CD4-positive, alpha-beta memory T cell (primary cell): ENCODE results near the gene MAGI2. TPM values are rescaled to one million over a fixed set of nuclear protein-coding genes. Genes with fewer than 3 reads are reported as not detected.
A peak's percentile ranks its signal among the peaks of the same experiment; 100 is the strongest.

ENCODE experiments used
- CTCF ChIA-PET: fragments of 350-600 bp; sonication (Branson Sonifier 250); formaldehyde crosslinking; loops from one replicate; lab custom pipeline; 2021; ENCODE audit warnings: inconsistent platforms; ENCODE audit not compliant: partially characterized antibody; lab: Charles Lee
- POLR2A ChIA-PET: fragments of 350-600 bp; sonication (Branson Sonifier 250); formaldehyde crosslinking; loops from one replicate; lab custom pipeline; 2021; ENCODE audit not compliant: partially characterized antibody; lab: Charles Lee
- DNase-seq, 5 donors: peaks; one replicate each; pipeline versions ENCODE4 v3.0.0 to v3.0.0-alpha.2; 2020 to 2022; ENCODE audit warnings: mixed read lengths in 1 of 5
- H3K27ac ChIP-seq: one replicate; pipeline ENCODE4 v1.7.0; 2013; ENCODE audit warnings: low read depth, low read length
- H3K27me3 ChIP-seq: 2 replicates; pipeline ENCODE4 v1.7.0; 2013; ENCODE audit warnings: mild to moderate bottlenecking, low read length, moderate library complexity; ENCODE audit not compliant: insufficient read depth
- H3K36me3 ChIP-seq: 2 replicates; pipeline ENCODE4 v1.7.0; 2013; ENCODE audit warnings: mild to moderate bottlenecking, low read length, moderate library complexity; ENCODE audit not compliant: insufficient read depth
- H3K4me1 ChIP-seq: 2 replicates; pipeline ENCODE4 v1.7.0; 2013; ENCODE audit warnings: mild to moderate bottlenecking, low read length, moderate library complexity; ENCODE audit not compliant: insufficient read depth
- H3K4me3 ChIP-seq, 2 donors: one replicate each; pipeline ENCODE4 v1.7.0; 2013; ENCODE audit warnings: low read length in 2 of 2, mild to moderate bottlenecking in 1 of 2
- H3K9me3 ChIP-seq, 2 donors: one replicate each; pipeline ENCODE4 v1.7.0; 2013; ENCODE audit warnings: low read length in 2 of 2, control low read depth in 1 of 2; ENCODE audit not compliant: control insufficient read depth in 1 of 2
- H3K27ac Mint-ChIP-seq, 7 donors: one replicate each; pipeline ENCODE4 v1.8.0; 2020 to 2021; ENCODE audit warnings: mixed read lengths in 7 of 7, mild to moderate bottlenecking in 6 of 7, inconsistent platforms in 3 of 7, moderate library complexity in 3 of 7
- H3K27me3 Mint-ChIP-seq, 2 donors: one replicate each; pipeline ENCODE4 v1.8.0; 2020 to 2021; ENCODE audit warnings: mixed read lengths in 2 of 2
- H3K36me3 Mint-ChIP-seq, 2 donors: one replicate each; pipeline ENCODE4 v1.8.0; 2020 to 2021; ENCODE audit warnings: mixed read lengths in 2 of 2, inconsistent platforms in 1 of 2, mild to moderate bottlenecking in 1 of 2
- H3K4me1 Mint-ChIP-seq, 4 donors: one replicate each; pipeline ENCODE4 v1.8.0; 2020 to 2021; ENCODE audit warnings: mixed read lengths in 4 of 4, mild to moderate bottlenecking in 1 of 4
- H3K4me3 Mint-ChIP-seq, 8 donors: one replicate each; pipeline ENCODE4 v1.8.0; 2020 to 2021; ENCODE audit warnings: mixed read lengths in 8 of 8, mild to moderate bottlenecking in 7 of 8, moderate library complexity in 6 of 8, inconsistent platforms in 3 of 8
- H3K9me3 Mint-ChIP-seq, 8 donors: one replicate each; pipeline ENCODE4 v1.8.0; 2020 to 2021; ENCODE audit warnings: mixed read lengths in 8 of 8, mild to moderate bottlenecking in 5 of 8, inconsistent platforms in 3 of 8, moderate library complexity in 1 of 8
- intact Hi-C: fragments of 100-400 bp; cut with micrococcal nuclease; formaldehyde crosslinking; loops from one replicate; pipeline ENCODE4 v1.15.1; 2023
- polyA plus RNA-seq, 2 donors: library from polyadenylated mRNA; unstranded; fragments of 300-500 nt; fragmentation: Illumina TruSeq; gene quantifications; one replicate each; pipeline ENCODE4 v1.2.3, GENCODE V29; 2021
- total RNA-seq, 2 experiments: library from RNA; stranded (reverse); gene quantifications; one replicate each; pipeline ENCODE4 v1.2.3, GENCODE V29; 2021

MAGI2 gene
- total and polyA plus RNA-seq, 4 experiments from 2014 or later: 0.23 to 0.25 TPM; not detected in 2

DNA sequence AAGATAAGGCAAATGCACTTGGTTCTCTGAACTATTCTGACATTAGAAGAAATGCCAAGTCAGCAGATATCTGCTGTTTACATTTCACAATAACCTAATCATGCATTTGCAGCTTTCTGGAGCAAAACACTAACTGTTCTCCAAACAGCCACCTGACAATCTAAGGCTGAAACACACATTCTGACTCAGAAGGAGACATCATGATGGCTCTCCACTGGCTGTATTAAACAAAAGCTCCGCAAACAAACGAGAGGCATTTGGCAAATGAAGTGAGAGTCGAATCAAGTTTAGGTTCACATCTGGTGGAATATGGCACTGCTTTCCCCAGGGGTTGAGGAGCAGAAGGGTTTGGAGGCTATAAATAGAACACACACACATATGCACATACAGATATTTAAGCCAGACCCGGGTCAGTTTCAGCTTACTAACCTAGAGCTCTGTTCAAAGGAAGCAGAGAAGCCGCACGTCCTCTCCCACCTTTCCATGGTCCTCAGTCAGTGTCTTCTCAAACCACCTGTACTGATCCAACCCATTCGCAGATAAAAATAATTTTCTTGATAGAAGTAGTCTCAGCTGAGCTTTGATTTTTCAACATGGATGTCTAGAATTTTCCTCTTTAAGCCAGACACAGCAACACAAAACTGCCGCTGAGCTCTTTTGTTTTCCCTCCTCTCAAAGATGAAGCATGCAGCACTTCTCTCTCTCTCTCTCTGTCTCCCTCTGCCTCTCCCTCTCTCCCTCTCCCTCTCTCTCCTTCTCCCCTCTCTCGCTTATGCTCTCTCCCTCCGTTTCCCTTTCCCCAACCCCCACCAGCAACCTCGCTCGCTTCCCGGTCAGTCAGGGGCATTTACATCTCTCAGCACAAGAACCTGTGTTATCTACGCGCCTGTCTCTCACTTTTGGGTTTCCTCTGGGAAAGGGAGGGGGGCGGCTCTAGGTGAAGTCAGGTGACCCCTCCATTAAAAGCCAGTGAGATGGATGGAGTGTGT, 682.8 kb downstream of the MAGI2 start:
- Mint-ChIP-seq H3K36me3 (no peaks in the 10 kb centered on the region), H3K9me3 (peaks cover 0 to 4% (median 0%) of the 10 kb centered on the region in 8 donors), H3K4me3 (no peak overlapping the region), H3K4me1 (no peaks in the 10 kb centered on the region), H3K27ac (peak overlapping the region in 1 of 7 donors; percentile 26), H3K27me3 (peaks cover 3 to 4% of the 10 kb centered on the region in 2 donors)
- no peaks in the 10 kb centered on the region for H3K27me3 ChIP-seq
- no peaks in the 10 kb centered on the region for H3K36me3 ChIP-seq
- H3K9me3 ChIP-seq: no peaks in the 10 kb centered on the region
- H3K27ac ChIP-seq: no peak overlapping the region
- ChIA-PET POLR2A (no interaction called here), CTCF (no interaction called here)
- intact Hi-C loops: no loop called here
- no peak for DNase-seq
- no peak overlapping the region for H3K4me3 ChIP-seq
- no peaks in the 10 kb centered on the region for H3K4me1 ChIP-seq

GRCh38 chr7:78769481-78770101, 683.9 kb downstream of the MAGI2 start:
- no peaks in the 10 kb centered on the region for H3K36me3 ChIP-seq
- H3K4me3 Mint-ChIP-seq: no peak overlapping the region
- no peaks in the 10 kb centered on the region for H3K36me3 Mint-ChIP-seq
- CTCF ChIA-PET: no interaction called here
- H3K4me1 Mint-ChIP-seq: no peaks in the 10 kb centered on the region
- H3K27ac Mint-ChIP-seq: no peak overlapping the region
- H3K27me3 Mint-ChIP-seq: peaks cover 3 to 4% of the 10 kb centered on the region in 2 donors
- no peaks in the 10 kb centered on the region for H3K4me1 ChIP-seq
- intact Hi-C loops: no loop called here
- H3K9me3 Mint-ChIP-seq: peaks cover 0 to 8% (median 0%) of the 10 kb centered on the region in 8 donors
- H3K9me3 ChIP-seq: no peaks in the 10 kb centered on the region
- POLR2A ChIA-PET: no interaction called here
- no peak overlapping the region for H3K27ac ChIP-seq
- no peaks in the 10 kb centered on the region for H3K27me3 ChIP-seq
- no peak overlapping the region for H3K4me3 ChIP-seq
- DNase-seq: no peak

DNA sequence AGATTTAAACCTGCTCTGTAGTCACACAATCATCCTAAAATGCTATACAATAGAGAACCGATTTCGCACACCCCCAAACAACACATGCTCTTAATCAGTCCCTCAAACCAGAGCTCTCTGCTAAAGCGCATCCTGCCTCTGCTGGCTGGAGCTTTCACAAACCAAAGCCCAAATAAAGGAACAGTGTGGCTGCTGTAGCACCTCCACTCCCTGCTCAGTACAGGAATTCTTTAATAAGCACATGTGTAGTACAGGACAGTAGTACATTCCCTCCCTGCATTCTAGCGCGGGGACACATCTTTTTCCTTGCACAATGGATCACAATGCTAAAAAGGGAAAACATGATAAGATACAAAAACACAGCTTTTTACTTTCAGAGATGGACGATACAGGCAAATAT, 684.6 kb downstream of the MAGI2 start:
- ChIA-PET POLR2A (no interaction called here), CTCF (no interaction called here)
- H3K4me3 Mint-ChIP-seq: no peak overlapping the region
- H3K27me3 ChIP-seq: no peaks in the 10 kb centered on the region
- no peak overlapping the region for H3K27ac ChIP-seq
- H3K4me1 Mint-ChIP-seq: no peaks in the 10 kb centered on the region
- no peak for DNase-seq
- H3K9me3 Mint-ChIP-seq: peaks cover 0 to 8% (median 0%) of the 10 kb centered on the region in 8 donors
- peaks cover 3 to 4% of the 10 kb centered on the region in 2 donors for H3K27me3 Mint-ChIP-seq
- H3K4me1 ChIP-seq: no peaks in the 10 kb centered on the region
- no peaks in the 10 kb centered on the region for H3K9me3 ChIP-seq
- no peak overlapping the region for H3K4me3 ChIP-seq
- intact Hi-C loops: no loop called here
- H3K27ac Mint-ChIP-seq: no peak overlapping the region
- no peaks in the 10 kb centered on the region for H3K36me3 Mint-ChIP-seq
- H3K36me3 ChIP-seq: no peaks in the 10 kb centered on the region

- H3K36me3 ChIP-seq: no peaks in the 10 kb centered on the region
- peaks cover 2 to 3% of the 10 kb centered on the region in 2 donors for H3K27me3 Mint-ChIP-seq
- no peak for DNase-seq
- H3K9me3 Mint-ChIP-seq: peaks cover 0 to 4% (median 0%) of the 10 kb centered on the region in 8 donors
- no peak overlapping the region for H3K27ac Mint-ChIP-seq
- no peaks in the 10 kb centered on the region for H3K36me3 Mint-ChIP-seq
- H3K9me3 ChIP-seq: no peaks in the 10 kb centered on the region
- no peaks in the 10 kb centered on the region for H3K4me1 Mint-ChIP-seq
- no peaks in the 10 kb centered on the region for H3K27me3 ChIP-seq
- H3K27ac ChIP-seq: no peak overlapping the region
- no peak overlapping the region for H3K4me3 ChIP-seq
- ChIA-PET CTCF (no interaction called here), POLR2A (no interaction called here)
- no peaks in the 10 kb centered on the region for H3K4me1 ChIP-seq
- H3K4me3 Mint-ChIP-seq: no peak overlapping the region
- intact Hi-C loops: no loop called here
Observed at GRCh38 chr7:78765943-78766729, 687.3 kb downstream of the MAGI2 start.

- no peaks in the 10 kb centered on the region for H3K27me3 ChIP-seq
- no peaks in the 10 kb centered on the region for H3K36me3 ChIP-seq
- no peaks in the 10 kb centered on the region for H3K27me3 Mint-ChIP-seq
- no peak for DNase-seq
- H3K4me3 Mint-ChIP-seq: no peak overlapping the region
- no peaks in the 10 kb centered on the region for H3K36me3 Mint-ChIP-seq
- POLR2A ChIA-PET: no interaction called here
- H3K27ac ChIP-seq: no peak overlapping the region
- CTCF ChIA-PET: no interaction called here
- H3K4me3 ChIP-seq: no peak overlapping the region
- peaks cover 0 to 8% (median 0%) of the 10 kb centered on the region in 8 donors for H3K9me3 Mint-ChIP-seq
- no peaks in the 10 kb centered on the region for H3K4me1 Mint-ChIP-seq
- H3K4me1 ChIP-seq: no peaks in the 10 kb centered on the region
- intact Hi-C loops: no loop called here
- no peak overlapping the region for H3K27ac Mint-ChIP-seq
- H3K9me3 ChIP-seq: no peaks in the 10 kb centered on the region
Observed at GRCh38 chr7:78764571-78764970, 688.9 kb downstream of the MAGI2 start.

DNA sequence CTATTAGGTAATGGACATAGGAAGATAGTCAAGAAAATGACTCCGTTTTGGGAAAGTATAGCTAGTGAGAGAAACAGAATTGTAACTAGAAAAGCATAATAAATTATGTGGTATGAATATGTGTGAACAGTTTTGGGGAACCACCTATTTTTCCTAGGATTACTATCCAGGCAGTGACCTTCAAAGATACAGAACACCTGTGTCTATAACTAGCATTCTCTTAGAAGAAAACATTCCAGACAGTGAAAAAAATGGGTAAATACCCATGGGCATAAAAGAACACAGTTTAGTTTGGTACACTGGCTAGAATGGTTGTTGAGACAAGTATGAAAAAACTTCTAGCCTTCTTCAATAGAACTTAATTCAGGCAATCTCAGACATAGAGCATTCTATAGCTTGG, 690.8 kb downstream of the MAGI2 start:
- Mint-ChIP-seq H3K27ac (no peak overlapping the region), H3K9me3 (peaks cover 0 to 8% (median 1%) of the 10 kb centered on the region in 8 donors), H3K4me3 (no peak overlapping the region), H3K4me1 (no peaks in the 10 kb centered on the region), H3K27me3 (no peaks in the 10 kb centered on the region), H3K36me3 (no peaks in the 10 kb centered on the region)
- Histone ChIP-seq H3K27ac (no peak overlapping the region), H3K4me1 (no peaks in the 10 kb centered on the region), H3K27me3 (no peaks in the 10 kb centered on the region), H3K36me3 (no peaks in the 10 kb centered on the region), H3K9me3 (no peaks in the 10 kb centered on the region), H3K4me3 (no peak overlapping the region)
- ChIA-PET POLR2A (no interaction called here), CTCF (no interaction called here)
- intact Hi-C loops: no loop called here
- DNase-seq: no peak
